AG08395 (cell line): ENCODE data around the gene STXBP4.

Experiments used
- DNase-seq: peaks from one replicate; pipeline ENCODE4 v3.0.0; 2012; ENCODE audit warnings: mixed read lengths, low spot score

STXBP4 gene

GRCh38 chr17:54968262-54968987 lies at the start of gene STXBP4, which contains the start of gene COX11:
STXBP4 (plus strand) TSS chr17:54968765; CDS start chr17:54986220, 17,455 bp downstream.
COX11 (minus strand) TSS chr17:54968654; CDS start chr17:54968646, 8 bp downstream.
- peak; percentile 97 for DNase-seq

GRCh38 chr17:54919425-54919824 lies 49.1 kb upstream of the STXBP4 start:
- no peak for DNase-seq

GRCh38 chr17:54920819-54921218 lies 47.7 kb upstream of the STXBP4 start:
- DNase-seq = no peak

- DNase-seq = no peak
These were observed 44.2 kb upstream of the STXBP4 start for GRCh38 chr17:54924405-54924804.

- no peak for DNase-seq
These were observed 41.0 kb upstream of the STXBP4 start for GRCh38 chr17:54927525-54927924.

GRCh38 chr17:54932711-54933110 lies 35.9 kb upstream of the STXBP4 start:
- DNase-seq = no peak

- DNase-seq = no peak
These were observed 34.6 kb upstream of the STXBP4 start for GRCh38 chr17:54933921-54934320.

- no peak for DNase-seq
These were observed 33.1 kb upstream of the STXBP4 start for GRCh38 chr17:54935471-54935870.

GRCh38 chr17:54937018-54937417 lies 31.5 kb upstream of the STXBP4 start:
- no peak for DNase-seq

- DNase-seq = no peak
These were observed 31.1 kb upstream of the STXBP4 start for GRCh38 chr17:54937426-54937825.

GRCh38 chr17:54941285-54941684 lies 27.3 kb upstream of the STXBP4 start:
- DNase-seq = no peak

GRCh38 chr17:54944796-54945195 lies 23.8 kb upstream of the STXBP4 start:
- DNase-seq = peak; percentile 45

- DNase-seq = no peak
These were observed 23.3 kb upstream of the STXBP4 start for GRCh38 chr17:54945231-54945630.

- DNase-seq = no peak
These were observed 22.9 kb upstream of the STXBP4 start for GRCh38 chr17:54945671-54946070.

- DNase-seq = no peak
These were observed 21.2 kb upstream of the STXBP4 start for GRCh38 chr17:54947396-54947795.

- DNase-seq = peak; percentile 78
These were observed 20.2 kb upstream of the STXBP4 start for GRCh38 chr17:54948380-54948779.

GRCh38 chr17:54950116-54950515 lies 18.4 kb upstream of the STXBP4 start:
- DNase-seq = no peak

GRCh38 chr17:54951286-54951685 lies 17.3 kb upstream of the STXBP4 start:
- no peak for DNase-seq

GRCh38 chr17:54956791-54957190 lies 11.8 kb upstream of the STXBP4 start:
- no peak for DNase-seq

- peak; percentile 24 for DNase-seq
These were observed 824 bp upstream of the STXBP4 start for GRCh38 chr17:54967621-54968261.

GRCh38 chr17:54968988-54969332 lies 395 bp downstream of the STXBP4 start:
- peak; percentile 33 for DNase-seq

GRCh38 chr17:54969658-54970572 lies 1.4 kb downstream of the STXBP4 start:
- no peak for DNase-seq

- no peak for DNase-seq
These were observed 2.6 kb downstream of the STXBP4 start for GRCh38 chr17:54971147-54971546.
